ENCODE data around the gene ACTN4.

The ACTN4 gene

DNA sequence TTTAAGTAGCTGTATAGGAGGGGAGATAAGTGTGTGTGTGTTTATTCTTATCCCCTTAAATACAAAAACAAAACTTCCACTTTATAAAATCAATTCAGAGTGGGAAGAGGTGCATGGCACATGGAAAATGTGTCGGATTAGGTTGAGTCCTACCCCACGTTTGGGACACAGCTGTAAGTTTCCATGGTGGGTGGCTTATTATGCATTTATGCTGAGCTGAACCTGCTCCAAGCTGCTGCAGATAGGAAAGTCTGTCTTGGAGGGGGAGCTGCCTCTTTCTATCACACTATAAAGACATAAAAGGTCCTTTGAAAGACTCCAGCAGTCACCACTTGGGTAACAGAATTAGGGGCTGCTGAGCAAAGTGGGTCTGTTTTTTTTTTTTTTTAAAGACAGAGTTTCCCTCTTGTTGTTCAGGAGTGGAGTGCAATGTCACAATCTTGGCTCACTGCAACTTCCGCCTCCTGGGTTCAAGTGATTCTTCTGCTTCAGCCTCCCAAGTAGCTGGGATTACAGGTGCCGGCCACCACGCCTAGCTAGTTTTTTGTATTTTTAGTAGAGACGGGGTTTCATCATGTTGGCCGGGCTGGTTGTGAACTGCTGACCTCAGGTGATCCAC is 15.2 kb downstream of the ACTN4 start:
- no peak for DNase-seq

- no peak for DNase-seq
Measured at GRCh38 chr19:38663156-38663651, 15.8 kb downstream of the ACTN4 start.

- DNase-seq: peak in 1 of 2 donors; percentile 49
Measured at GRCh38 chr19:38663957-38664502, 16.6 kb downstream of the ACTN4 start.

DNA sequence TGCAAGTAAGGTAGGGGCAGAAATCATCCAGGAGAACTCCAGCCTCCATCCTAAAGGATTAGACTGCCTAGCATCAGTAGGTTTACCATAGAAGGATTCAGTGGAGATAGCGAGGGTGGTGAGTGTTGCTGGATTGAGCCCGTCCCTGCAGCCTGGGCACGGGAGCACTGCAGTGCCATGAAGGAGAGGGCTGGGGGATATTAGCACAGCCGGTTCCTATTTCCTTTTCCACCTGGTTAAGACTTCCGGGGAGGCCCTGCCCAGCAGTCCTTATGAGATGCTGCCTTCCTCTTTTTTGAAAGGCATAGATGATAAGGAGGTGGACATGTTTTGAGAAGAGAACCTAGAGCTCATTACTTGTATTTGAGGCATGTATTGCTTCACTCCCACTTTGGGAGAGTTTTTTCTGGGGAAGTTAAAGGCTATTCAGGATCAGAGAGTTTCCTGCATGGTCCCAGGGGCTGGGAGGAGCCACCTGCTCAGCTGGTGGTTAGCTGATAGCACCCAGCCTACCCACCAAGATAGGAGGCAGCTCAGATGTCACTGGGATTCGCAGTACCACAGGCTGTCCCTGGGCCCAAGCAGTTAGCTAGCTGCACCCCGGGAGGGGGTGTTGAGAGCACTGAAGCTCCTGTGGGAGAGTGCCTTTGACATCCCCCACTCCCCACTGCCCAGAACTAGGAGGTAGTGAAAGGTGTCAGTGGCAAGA is 17.2 kb downstream of the ACTN4 start:
- DNase-seq: no peak

- DNase-seq: no peak
Measured at GRCh38 chr19:38665219-38665931, 17.9 kb downstream of the ACTN4 start.

- no peak for DNase-seq
Measured at GRCh38 chr19:38665950-38666662, 18.7 kb downstream of the ACTN4 start.

- DNase-seq: peak; percentile 65 to 84
Measured at GRCh38 chr19:38666663-38667511, 19.4 kb downstream of the ACTN4 start.

GRCh38 chr19:38667661-38668171 is 20.3 kb downstream of the ACTN4 start:
- no peak for DNase-seq

- DNase-seq: peak in 1 of 2 donors; percentile 60
Measured at GRCh38 chr19:38669552-38669951, 22.1 kb downstream of the ACTN4 start.

GRCh38 chr19:38670921-38671398 is 23.5 kb downstream of the ACTN4 start:
- DNase-seq: no peak

GRCh38 chr19:38671654-38672053 is 24.2 kb downstream of the ACTN4 start:
- no peak for DNase-seq

DNA sequence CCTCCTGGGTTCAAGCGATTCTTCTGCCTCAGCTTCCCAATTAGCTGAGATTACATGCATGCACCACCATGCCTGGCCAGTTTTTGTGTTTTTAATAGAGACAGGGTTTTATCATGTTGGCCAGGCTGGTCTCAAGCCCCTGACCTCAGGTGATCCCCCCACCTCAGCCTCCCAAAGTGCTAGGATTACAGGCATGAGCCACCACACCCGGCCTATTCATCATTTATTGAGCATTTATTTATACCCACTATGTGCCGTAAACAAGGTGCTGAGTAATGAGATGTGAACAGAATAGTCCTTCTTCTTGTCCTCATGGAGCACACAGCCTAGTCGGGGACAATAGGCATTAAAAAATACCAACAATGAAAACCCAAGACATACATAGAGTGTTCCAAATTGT is 25.6 kb downstream of the ACTN4 start:
- DNase-seq: no peak

- no peak for DNase-seq
Measured at GRCh38 chr19:38674388-38675171, 27.1 kb downstream of the ACTN4 start.

DNA sequence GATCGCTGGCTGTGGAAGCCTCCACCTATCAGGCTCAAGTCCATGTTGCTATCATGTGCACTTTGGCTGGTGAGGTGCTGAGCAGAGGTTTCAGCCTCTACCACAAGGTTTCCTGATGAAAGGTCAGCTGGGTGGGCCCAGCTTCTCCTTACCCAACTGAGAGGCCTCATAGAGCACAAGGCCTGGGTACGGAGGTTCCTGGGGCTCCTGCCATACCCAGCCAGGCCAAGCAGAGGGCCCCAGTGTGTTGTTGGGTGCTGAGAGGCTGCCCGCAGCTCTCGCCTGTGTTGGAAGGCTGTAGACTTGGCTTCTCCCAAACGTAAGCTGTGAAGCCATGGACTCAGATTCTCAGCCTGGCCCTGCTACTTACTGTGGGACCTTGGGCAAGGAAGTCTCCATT is 28.2 kb downstream of the ACTN4 start:
- peak; percentile 40 to 41 for DNase-seq

GRCh38 chr19:38676023-38676877 is 28.8 kb downstream of the ACTN4 start:
- DNase-seq: no peak

DNA sequence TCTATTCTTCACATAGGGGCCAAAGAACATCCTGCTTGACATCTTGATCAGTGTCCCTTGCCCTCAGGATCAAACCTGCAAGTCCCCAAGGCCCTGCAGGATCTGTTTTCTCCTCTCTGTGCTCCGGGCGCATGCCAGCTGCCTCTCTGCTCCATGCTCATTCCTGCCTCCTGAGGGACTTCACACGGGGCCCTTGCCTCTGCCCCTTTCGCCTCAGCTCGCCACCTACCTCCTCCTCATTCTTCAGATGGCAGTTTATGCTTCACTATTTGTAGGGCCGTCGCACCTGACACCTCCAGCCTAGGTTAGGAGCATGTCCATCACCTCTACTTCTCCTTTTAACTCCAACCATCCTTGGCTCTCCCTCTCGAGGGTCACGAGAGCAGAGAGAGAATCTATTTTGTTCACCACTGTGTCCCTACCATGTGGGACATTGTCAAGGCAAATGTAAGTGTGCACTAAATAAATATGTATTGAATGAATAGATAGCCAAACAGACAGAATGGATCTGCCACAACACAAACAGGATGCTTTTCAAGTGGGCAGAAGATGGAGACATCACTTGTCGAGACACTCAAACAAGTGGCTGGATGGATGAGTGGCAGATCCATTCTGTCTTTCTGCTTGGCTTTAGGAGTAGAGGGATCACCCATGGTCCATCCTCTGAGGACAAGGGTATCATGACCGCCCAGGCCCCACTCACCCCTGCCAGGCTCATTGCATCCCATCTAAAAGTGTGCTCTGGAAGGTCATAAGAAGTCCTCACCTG is 29.6 kb downstream of the ACTN4 start:
- no peak for DNase-seq

DNA sequence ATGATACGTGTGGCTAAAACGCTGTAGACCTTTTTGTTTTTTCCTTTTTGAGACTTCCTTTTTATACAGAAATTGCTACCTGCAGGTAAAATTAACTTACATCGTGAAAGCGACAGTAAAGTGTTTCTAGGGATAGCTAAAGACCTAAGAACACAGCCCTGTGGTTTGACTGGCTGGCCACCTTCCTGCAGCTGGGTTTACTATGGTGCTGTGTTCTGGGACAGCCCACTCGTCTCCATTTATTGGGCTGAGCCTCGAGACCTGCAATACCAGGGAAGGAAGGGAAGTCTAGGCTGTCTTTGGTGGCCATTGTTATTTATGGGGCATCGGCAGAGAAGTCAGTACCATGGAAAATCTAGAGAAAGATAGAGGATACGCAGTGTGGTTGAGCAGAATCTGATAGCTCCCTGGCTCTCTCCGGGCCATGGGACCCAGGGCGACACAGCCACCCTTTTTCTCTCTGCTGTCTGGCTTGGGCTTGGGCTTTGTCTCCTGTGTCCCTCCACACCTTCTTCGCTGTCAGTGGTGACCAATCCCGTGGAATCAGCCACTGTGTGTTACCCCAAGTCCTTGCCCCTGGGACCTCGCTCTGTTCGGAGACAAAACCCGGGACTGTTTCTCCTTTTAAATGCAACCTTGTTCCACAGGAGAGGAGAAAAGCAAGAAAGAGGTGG is 30.9 kb downstream of the ACTN4 start:
- DNase-seq: no peak

GRCh38 chr19:38678891-38679494 is 31.5 kb downstream of the ACTN4 start:
- no peak for DNase-seq
